CD14-positive monocyte (primary cell): Measurements from ENCODE around the gene RCOR1. TPM values are rescaled to one million over a fixed set of nuclear protein-coding genes. Genes with fewer than 3 reads are reported as not detected.

ENCODE experiments used
- DNase-seq, 3 donors: peaks; one replicate each; pipeline ENCODE4 v3.0.0-alpha.2; 2011 to 2022
- H2AFZ ChIP-seq: 2 replicates; pipeline ENCODE4 v1.6.0; 2012; ENCODE audit warnings: mild to moderate bottlenecking, low read depth, low read length, inconsistent platforms; ENCODE audit not compliant: insufficient read depth, poor library complexity, severe bottlenecking
- H3K27ac ChIP-seq, 2 donors: 1 replicate in 1 of 2; 2 replicates in 1 of 2; pipeline ENCODE4 v1.5.1; 2012 to 2013; ENCODE audit warnings: low read length in 2 of 2, control low read depth in 1 of 2, inconsistent platforms in 1 of 2, low read depth in 1 of 2, mild to moderate bottlenecking in 1 of 2
- H3K27me3 ChIP-seq, 2 donors: one replicate each; pipeline versions ENCODE4 v1.6.0 to v1.6.1; 2011 to 2013; ENCODE audit warnings: low read length in 2 of 2; ENCODE audit not compliant: control insufficient read depth in 2 of 2, insufficient read depth in 2 of 2
- H3K36me3 ChIP-seq, 2 donors: replicated peaks in 1 of 2; 1 replicate in 1 of 2; 2 replicates in 1 of 2; pipeline versions ENCODE4 v1.5.1 to v1.6.1; 2012 to 2013; ENCODE audit warnings: low read length in 2 of 2, control low read depth in 1 of 2, inconsistent platforms in 1 of 2, mild to moderate bottlenecking in 1 of 2; ENCODE audit not compliant: insufficient read depth in 2 of 2, control insufficient read depth in 1 of 2
- H3K4me1 ChIP-seq, 2 donors: 1 replicate in 1 of 2; 2 replicates in 1 of 2; pipeline versions ENCODE4 v1.5.1 to v1.6.1; 2012 to 2013; ENCODE audit warnings: low read length in 2 of 2, control low read depth in 1 of 2, inconsistent platforms in 1 of 2, mild to moderate bottlenecking in 1 of 2, moderate library complexity in 1 of 2; ENCODE audit not compliant: insufficient read depth in 2 of 2, control insufficient read depth in 1 of 2
- H3K4me2 ChIP-seq: replicated peaks from 2 replicates; pipeline ENCODE3; 2012; ENCODE audit warnings: low read length, moderate library complexity, mild to moderate bottlenecking; ENCODE audit not compliant: poor library complexity, severe bottlenecking; ENCODE audit errors: extremely low read depth
- H3K4me3 ChIP-seq, 3 experiments: fragments of 200-600 bp in 1 of 3; sonication (generic) in 1 of 3; replicated peaks in 1 of 3; 1 replicate in 2 of 3; 2 replicates in 1 of 3; pipeline ENCODE4 v1.5.1; 2011 to 2013; ENCODE audit warnings: low read length in 3 of 3, mild to moderate bottlenecking in 3 of 3, control low read depth in 2 of 3, low read depth in 2 of 3, inconsistent platforms in 1 of 3, moderate library complexity in 1 of 3
- H3K79me2 ChIP-seq: 2 replicates; pipeline ENCODE4 v1.6.0; 2012; ENCODE audit warnings: mild to moderate bottlenecking, control low read depth, inconsistent platforms, low read length, moderate library complexity; ENCODE audit not compliant: insufficient read depth
- H3K9ac ChIP-seq: 2 replicates; pipeline ENCODE4 v1.6.0; 2017; ENCODE audit warnings: low read length, mild to moderate bottlenecking; ENCODE audit not compliant: insufficient read depth, poor library complexity, severe bottlenecking
- H3K9me3 ChIP-seq, 2 donors: replicated peaks in 1 of 2; 1 replicate in 1 of 2; 2 replicates in 1 of 2; pipeline versions ENCODE4 v1.5.1 to v1.6.1; 2012 to 2013; ENCODE audit warnings: low read length in 2 of 2, control low read depth in 1 of 2; ENCODE audit not compliant: control insufficient read depth in 1 of 2, insufficient read depth in 1 of 2
- H4K20me1 ChIP-seq: 2 replicates; pipeline ENCODE4 v1.6.0; 2012; ENCODE audit warnings: mild to moderate bottlenecking, low read length, control low read depth, moderate library complexity; ENCODE audit not compliant: insufficient read depth
- H3K27ac Mint-ChIP-seq, 7 donors: one replicate each; pipeline ENCODE4 v1.8.0; 2020; ENCODE audit warnings: mild to moderate bottlenecking in 7 of 7, mixed read lengths in 7 of 7, moderate library complexity in 6 of 7, inconsistent platforms in 2 of 7
- H3K27me3 Mint-ChIP-seq, 3 donors: one replicate each; pipeline ENCODE4 v1.8.0; 2021 to 2022; ENCODE audit warnings: low read depth in 3 of 3, mild to moderate bottlenecking in 3 of 3, mixed read lengths in 3 of 3, moderate library complexity in 3 of 3, inconsistent platforms in 1 of 3
- H3K36me3 Mint-ChIP-seq, 2 donors: one replicate each; pipeline ENCODE4 v1.8.0; 2020; ENCODE audit warnings: mixed read lengths in 2 of 2, inconsistent platforms in 1 of 2, mild to moderate bottlenecking in 1 of 2
- H3K4me1 Mint-ChIP-seq: one replicate; pipeline ENCODE4 v1.8.0; 2020; ENCODE audit warnings: mild to moderate bottlenecking, mixed read lengths
- H3K4me3 Mint-ChIP-seq, 2 donors: one replicate each; pipeline ENCODE4 v1.8.0; 2020; ENCODE audit warnings: mild to moderate bottlenecking in 2 of 2, mixed read lengths in 2 of 2, moderate library complexity in 1 of 2
- H3K9me3 Mint-ChIP-seq, 7 donors: one replicate each; pipeline ENCODE4 v1.8.0; 2020 to 2022; ENCODE audit warnings: mixed read lengths in 7 of 7, mild to moderate bottlenecking in 6 of 7, moderate library complexity in 6 of 7, inconsistent platforms in 2 of 7
- CTCF ChIP-seq: fragments of 200-600 bp; IDR thresholded peaks from one replicate; pipeline ENCODE4 v1.8.0; 2022; ENCODE audit warnings: antibody characterized with exemption, mild to moderate bottlenecking
- WGBS: methylation state at CpG from one replicate; pipeline ENCODE4 v1.1.5; 2013; ENCODE audit warnings: missing lambda C conversion rate; ENCODE audit not compliant: insufficient coverage; 5-methylcytosine and 5-hydroxymethylcytosine counted together
- intact Hi-C, 2 donors: fragments of 100-400 bp; cut with micrococcal nuclease; formaldehyde crosslinking; loops; one replicate each; pipeline versions ENCODE4 v1.15.0 to v1.15.1; 2023
- polyA plus RNA-seq, 3 donors: library from polyadenylated mRNA; depleted of rRNA in 1 of 3; unstranded in 2 of 3; stranded (reverse) in 1 of 3; fragments of 300-500 nt in 2 of 3; fragments of >200 nt in 1 of 3; fragmentation: Illumina TruSeq in 2 of 3; gene quantifications; 1 replicate in 2 of 3; 2 replicates in 1 of 3; pipeline ENCODE4 v1.2.3, GENCODE V29; 2012 to 2021

The RCOR1 gene
- polyA plus RNA-seq, 3 donors = 2.1 to 36.6 (median 2.3) TPM

GRCh38 chr14:102560458-102561261 lies 31.8 kb upstream of the RCOR1 start:
- Mint-ChIP-seq H3K4me1 (peaks cover 23% of the 10 kb centered on the region), H3K9me3 (peaks cover 0 to 5% (median 0%) of the 10 kb centered on the region in 7 donors), H3K27ac (no peak overlapping the region), H3K27me3 (peaks cover 0 to 4% (median 2%) of the 10 kb centered on the region in 3 donors), H3K4me3 (no peak overlapping the region), H3K36me3 (no peaks in the 10 kb centered on the region)
- H3K4me3 ChIP-seq = no peak overlapping the region
- peaks cover 31 to 36% of the 10 kb centered on the region in 2 donors for H3K4me1 ChIP-seq
- no peaks in the 10 kb centered on the region for H4K20me1 ChIP-seq
- H3K27me3 ChIP-seq = no peaks in the 10 kb centered on the region
- intact Hi-C loops = loop anchor here in 1 of 2 donors (5.0 kb wide), 1 partner anchor 33 kb away; no protein-coding TSS in a partner anchor
- H3K36me3 ChIP-seq = no peaks in the 10 kb centered on the region
- 25% methylated on average over 10 of the region's 14 CpGs for WGBS
- no peak overlapping the region for H3K9ac ChIP-seq
- peak in 2 of 3 donors; percentile 23 to 40 for DNase-seq
- H3K79me2 ChIP-seq = no peaks in the 10 kb centered on the region
- peak overlapping the region; percentile 25 for H2AFZ ChIP-seq
- peaks cover 0 to 5% of the 10 kb centered on the region in 2 donors for H3K9me3 ChIP-seq
- no peak overlapping the region for H3K4me2 ChIP-seq
- TF ChIP-seq CTCF = no peak
- H3K27ac ChIP-seq = no peak overlapping the region

- Mint-ChIP-seq H3K36me3 (no peaks in the 10 kb centered on the region), H3K9me3 (peaks cover 0 to 5% (median 0%) of the 10 kb centered on the region in 7 donors), H3K27ac (peak overlapping the region; percentile 88 to 94 (median 91)), H3K4me1 (peaks cover 50% of the 10 kb centered on the region), H3K27me3 (peaks cover 1 to 2% (median 1%) of the 10 kb centered on the region in 3 donors), H3K4me3 (peak overlapping the region in 1 of 2 donors; percentile 77)
- TF ChIP-seq CTCF = no peak
- peaks cover 0 to 5% of the 10 kb centered on the region in 2 donors for H3K9me3 ChIP-seq
- H3K4me3 ChIP-seq = peak overlapping the region in 1 of 3 experiments; percentile 32
- WGBS = 28% methylated on average over 3 of the region's 10 CpGs
- peak; percentile 93 to 96 (median 95) for DNase-seq
- intact Hi-C loops = loop anchor here in 1 of 2 donors (5.0 kb wide), 1 partner anchor 38 kb away; no protein-coding TSS in a partner anchor
- no peaks in the 10 kb centered on the region for H3K36me3 ChIP-seq
- no peaks in the 10 kb centered on the region for H3K27me3 ChIP-seq
- H4K20me1 ChIP-seq = no peaks in the 10 kb centered on the region
- H3K9ac ChIP-seq = no peak overlapping the region
- peak overlapping the region; percentile 43 for H3K4me2 ChIP-seq
- peaks cover 57 to 58% of the 10 kb centered on the region in 2 donors for H3K4me1 ChIP-seq
- no peaks in the 10 kb centered on the region for H3K79me2 ChIP-seq
- H2AFZ ChIP-seq = no peak overlapping the region
- H3K27ac ChIP-seq = peak overlapping the region; percentile 53 to 71
Observed at GRCh38 chr14:102565331-102565887, 27.0 kb upstream of the RCOR1 start.
